HTR-8/SVneo (cell line): ENCODE measurements around the gene RTN4IP1.

ENCODE experiments used
- DNase-seq: peaks from one replicate; pipeline ENCODE4 v3.0.0; 2011; ENCODE audit warnings: low spot score, mixed read lengths; ENCODE audit not compliant: insufficient read length
- FAIRE-seq: peaks from 2 replicates; lab custom pipeline; 2011; peaks lifted over from hg19 to GRCh38; lab: Jason Lieb, UNC

RTN4IP1 gene

DNA sequence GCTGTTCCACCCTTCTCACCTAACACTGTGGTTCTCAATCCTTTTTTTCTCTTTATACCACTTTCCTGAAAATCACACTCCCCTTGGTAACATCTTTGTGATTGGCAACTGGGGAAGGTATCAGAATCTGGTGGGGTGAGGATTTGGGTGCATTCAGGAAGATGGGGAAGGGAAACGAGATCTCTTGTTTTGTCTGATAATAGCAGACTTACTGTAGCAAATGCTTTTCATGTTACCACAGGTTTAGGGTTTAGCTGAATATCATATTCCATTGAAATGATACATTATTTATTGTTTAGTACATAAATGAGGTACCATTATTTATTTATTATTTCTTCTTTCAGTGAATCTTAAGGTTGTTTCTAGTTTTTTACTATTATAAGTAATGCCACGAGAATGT, 100.8 kb downstream of the RTN4IP1 start:
- DNase-seq (no peak), FAIRE-seq (no peak)

DNA sequence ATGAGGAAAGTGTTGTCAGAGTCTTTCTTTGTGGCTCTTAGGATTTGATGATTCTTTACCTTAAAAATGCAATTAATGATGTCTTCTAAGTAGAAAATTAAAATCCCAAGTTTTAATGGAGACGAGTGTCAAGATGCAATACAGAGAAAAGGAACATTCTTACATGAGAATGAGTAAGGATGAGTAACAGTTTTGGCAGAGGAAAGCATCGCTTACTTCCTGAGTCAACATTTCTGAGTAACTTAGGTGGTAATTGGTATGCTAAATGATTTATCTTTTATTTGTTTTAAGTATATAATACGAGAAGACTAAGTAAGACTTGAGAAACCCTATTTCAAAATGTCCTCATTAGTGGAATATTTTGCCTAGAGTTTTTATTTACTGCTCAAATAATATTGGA, 101.3 kb downstream of the RTN4IP1 start:
- FAIRE-seq (no peak), DNase-seq (no peak)

DNA sequence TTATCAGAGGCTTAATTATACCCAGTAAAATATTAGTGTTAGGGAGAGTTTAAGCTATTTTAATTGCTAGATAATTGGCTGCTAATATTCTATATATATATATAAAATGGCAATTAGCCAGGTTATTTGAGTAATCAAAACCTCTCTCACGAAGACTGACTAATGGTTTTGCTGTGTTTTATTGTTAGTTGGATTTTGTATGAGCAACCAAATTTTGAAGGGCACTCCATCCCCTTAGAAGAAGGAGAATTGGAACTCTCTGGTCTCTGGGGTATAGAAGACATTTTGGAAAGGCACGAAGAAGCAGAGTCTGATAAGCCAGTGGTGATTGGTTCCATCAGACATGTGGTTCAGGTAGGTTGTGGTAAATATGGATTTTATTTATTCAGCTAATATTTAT, 102.2 kb downstream of the RTN4IP1 start:
- DNase-seq (no peak), FAIRE-seq (no peak)

DNA sequence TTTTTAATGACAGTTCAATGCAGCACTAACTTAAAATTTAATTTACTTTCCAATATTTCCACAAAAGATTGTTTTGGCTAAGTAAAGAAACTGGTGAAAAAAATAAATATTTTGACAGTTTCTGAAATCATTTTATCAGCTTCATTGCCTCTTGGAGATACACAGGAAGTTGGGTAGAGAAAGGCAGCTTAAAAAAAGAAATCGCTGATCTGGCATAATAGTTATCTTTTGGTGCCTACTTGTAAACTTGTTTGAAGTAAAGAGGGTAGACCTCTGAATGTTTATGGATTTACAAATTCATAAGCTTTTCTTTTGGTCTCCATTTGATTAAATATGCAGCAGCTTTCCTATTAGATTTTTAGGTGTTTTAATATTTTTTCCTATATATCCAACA, 103.4 kb downstream of the RTN4IP1 start:
- FAIRE-seq: no peak
- no peak for DNase-seq

DNA sequence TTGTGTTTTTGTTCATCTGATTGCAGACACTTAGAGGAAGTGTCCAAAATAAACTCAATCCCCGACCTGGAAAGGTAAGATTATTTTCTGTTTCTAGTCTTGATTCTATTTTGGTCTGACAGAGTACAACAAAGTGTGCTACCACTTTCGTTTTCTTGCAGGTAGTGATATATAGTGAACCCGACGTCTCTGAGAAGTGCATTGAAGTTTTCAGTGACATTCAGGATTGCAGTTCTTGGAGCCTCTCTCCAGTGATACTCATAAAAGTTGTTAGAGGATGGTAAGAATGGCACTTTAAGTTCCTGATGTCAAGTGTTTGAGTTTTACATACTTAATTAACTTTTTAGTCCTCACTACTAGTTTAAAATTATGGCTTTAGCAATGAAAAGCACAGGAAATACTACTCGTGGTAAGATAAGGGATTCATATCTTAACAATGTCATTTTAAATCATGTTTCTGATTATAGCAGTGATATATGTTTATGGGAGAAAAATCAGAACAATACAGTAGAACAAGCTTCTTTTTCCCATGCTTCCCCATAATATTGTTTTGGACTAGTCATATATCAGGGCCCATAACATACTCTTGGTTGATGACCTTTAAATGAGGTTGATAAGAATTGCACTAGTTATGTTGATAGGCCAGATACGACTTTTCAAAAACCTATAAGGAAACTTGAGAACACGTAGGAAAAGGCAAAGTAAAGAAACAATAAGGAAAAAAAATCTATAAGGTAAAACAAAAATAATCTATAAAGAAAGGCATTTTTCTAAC, 104.0 kb downstream of the RTN4IP1 start:
- DNase-seq (no peak), FAIRE-seq (no peak)

DNA sequence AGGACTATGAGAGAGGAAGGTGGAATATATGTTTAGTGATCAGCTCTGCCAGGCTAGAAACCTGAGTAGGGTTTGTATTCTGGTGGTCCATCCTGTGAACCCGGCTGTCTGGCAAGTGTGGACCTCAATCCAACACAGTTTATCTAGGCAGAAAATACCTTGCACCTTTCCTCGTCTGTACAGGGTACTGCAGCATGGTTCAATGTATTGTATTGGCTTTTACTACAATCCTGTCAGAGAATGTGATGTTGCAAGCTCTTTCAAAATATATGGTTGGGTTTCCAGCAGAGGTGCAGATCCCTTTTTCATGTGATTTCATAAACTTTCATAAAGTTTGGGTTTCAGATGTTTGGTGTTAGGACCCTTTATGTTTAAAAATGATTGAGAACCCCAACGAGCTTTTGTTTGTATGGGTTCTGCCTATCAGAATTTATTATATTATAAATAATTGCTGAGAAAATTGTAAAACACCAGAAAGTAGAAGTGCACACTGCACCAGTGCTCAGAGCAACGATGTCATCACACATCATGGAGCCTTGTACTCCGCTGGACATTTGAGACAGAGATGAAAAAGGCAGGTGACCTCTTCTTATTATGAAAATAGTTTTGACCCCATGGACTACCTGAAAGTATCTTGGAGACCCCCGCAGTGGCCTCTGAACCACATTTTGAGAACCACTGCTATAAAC, 106.6 kb downstream of the RTN4IP1 start:
- DNase-seq: no peak
- no peak for FAIRE-seq
